Adipocyte (in vitro differentiated cells): Measurements from ENCODE around the gene MRPS22.

Source experiments
- DNase-seq: peaks from one replicate; pipeline ENCODE4 v3.0.0-alpha.2; 2015; ENCODE audit warnings: low read depth
- H3K27me3 ChIP-seq: replicated peaks from 2 replicates; pipeline ENCODE4 v1.7.0; 2013; ENCODE audit warnings: mild to moderate bottlenecking, low read length, moderate library complexity; ENCODE audit not compliant: control insufficient read depth, insufficient read depth
- H3K36me3 ChIP-seq: 2 replicates; pipeline ENCODE4 v1.7.0; 2013; ENCODE audit warnings: low read length, mild to moderate bottlenecking, moderate library complexity; ENCODE audit not compliant: control insufficient read depth, insufficient read depth, severe bottlenecking
- H3K4me1 ChIP-seq: 2 replicates; pipeline ENCODE4 v1.7.0; 2013; ENCODE audit warnings: mild to moderate bottlenecking, low read length, moderate library complexity; ENCODE audit not compliant: control insufficient read depth, insufficient read depth
- H3K4me3 ChIP-seq: 2 replicates; pipeline ENCODE4 v1.7.0; 2013; ENCODE audit warnings: mild to moderate bottlenecking, low read length, moderate library complexity
- H3K9ac ChIP-seq: 2 replicates; pipeline ENCODE4 v1.7.0; 2013; ENCODE audit warnings: mild to moderate bottlenecking, low read length, moderate library complexity
- H3K9me3 ChIP-seq: 2 replicates; pipeline ENCODE4 v1.7.0; 2013; ENCODE audit warnings: mild to moderate bottlenecking, low read length, moderate library complexity; ENCODE audit not compliant: control insufficient read depth

Gene MRPS22

GRCh38 chr3:139312959-139313358 lies 30.9 kb upstream of the MRPS22 start:
- Histone ChIP-seq H3K4me1 (peaks cover 33% of the 10 kb centered on the region), H3K27me3 (peaks cover 7% of the 10 kb centered on the region), H3K36me3 (no peaks in the 10 kb centered on the region), H3K9ac (no peak overlapping the region), H3K9me3 (no peaks in the 10 kb centered on the region), H3K4me3 (no peak overlapping the region)
- DNase-seq, result peak; percentile 61

DNA sequence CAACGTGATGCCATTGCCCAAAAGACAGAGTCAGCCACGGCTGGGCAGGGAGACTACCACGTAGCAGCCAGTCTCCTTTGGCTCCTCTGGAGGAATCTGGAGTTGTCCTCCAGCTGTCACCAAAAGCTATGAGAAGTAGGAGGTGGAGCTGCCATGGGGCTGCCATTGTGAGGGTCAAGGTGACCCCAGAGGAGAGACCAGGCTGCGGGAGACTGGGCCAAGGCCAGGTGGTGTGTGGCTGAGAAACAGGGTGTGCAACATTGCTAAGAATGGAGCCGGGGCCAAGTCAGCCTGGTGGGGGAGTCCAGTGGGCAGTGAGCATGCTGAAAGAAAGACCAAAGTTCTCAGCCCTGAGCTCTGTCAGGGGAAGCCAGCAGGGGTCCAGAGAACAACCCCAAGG lies 29.9 kb upstream of the MRPS22 start:
- no peak overlapping the region for H3K9ac ChIP-seq
- peaks cover 16% of the 10 kb centered on the region for H3K27me3 ChIP-seq
- no peak overlapping the region for H3K4me3 ChIP-seq
- DNase-seq, result no peak
- no peaks in the 10 kb centered on the region for H3K36me3 ChIP-seq
- H3K4me1 ChIP-seq, result peaks cover 25% of the 10 kb centered on the region
- H3K9me3 ChIP-seq, result no peaks in the 10 kb centered on the region

- Histone ChIP-seq H3K9me3 (no peaks in the 10 kb centered on the region), H3K4me3 (no peak overlapping the region), H3K4me1 (peaks cover 3% of the 10 kb centered on the region), H3K27me3 (peaks cover 28% of the 10 kb centered on the region), H3K36me3 (no peaks in the 10 kb centered on the region), H3K9ac (no peak overlapping the region)
- no peak for DNase-seq
Measured at GRCh38 chr3:139317215-139317614, 26.6 kb upstream of the MRPS22 start.

DNA sequence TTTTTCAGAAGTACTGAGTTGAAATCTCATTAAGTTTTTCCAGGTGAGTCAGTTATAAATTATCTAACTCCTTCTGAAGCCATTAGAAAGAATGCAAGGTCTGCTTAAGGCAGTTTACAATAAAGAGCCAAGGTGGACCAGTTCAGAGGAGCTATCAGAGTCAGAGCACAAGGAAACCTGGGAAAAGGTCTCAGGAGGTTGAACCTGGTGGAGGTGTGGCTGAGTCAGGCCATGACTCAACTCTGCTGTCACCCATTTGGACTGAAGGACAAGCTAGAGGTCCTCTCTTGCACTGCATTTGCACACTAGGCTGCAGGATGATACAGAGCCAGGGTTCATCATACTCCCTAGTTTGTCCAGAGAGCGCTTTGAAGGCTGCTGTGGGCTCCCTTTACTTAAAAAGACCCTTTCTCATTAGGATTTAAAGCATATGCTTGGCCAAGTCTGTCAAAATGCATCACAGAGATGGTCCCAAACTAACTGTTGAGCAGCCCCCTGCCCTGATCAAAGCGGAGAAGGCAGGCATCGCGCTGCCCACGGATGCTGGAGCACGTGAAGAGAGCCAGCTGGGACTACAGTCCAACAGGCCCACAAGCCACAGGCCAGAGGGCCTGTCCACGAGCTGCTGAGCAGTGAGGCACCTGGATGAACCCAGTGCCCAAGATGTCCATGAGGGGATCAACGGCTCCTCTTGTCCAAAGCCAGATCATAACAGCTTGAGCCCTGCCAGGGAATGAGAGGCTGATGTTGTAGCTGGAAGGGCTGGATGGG lies 26.0 kb upstream of the MRPS22 start:
- no peak overlapping the region for H3K9ac ChIP-seq
- H3K4me1 ChIP-seq, result peaks cover under 1% of the 10 kb centered on the region
- no peaks in the 10 kb centered on the region for H3K9me3 ChIP-seq
- H3K4me3 ChIP-seq, result no peak overlapping the region
- no peaks in the 10 kb centered on the region for H3K36me3 ChIP-seq
- no peak for DNase-seq
- H3K27me3 ChIP-seq, result peaks cover 28% of the 10 kb centered on the region

DNA sequence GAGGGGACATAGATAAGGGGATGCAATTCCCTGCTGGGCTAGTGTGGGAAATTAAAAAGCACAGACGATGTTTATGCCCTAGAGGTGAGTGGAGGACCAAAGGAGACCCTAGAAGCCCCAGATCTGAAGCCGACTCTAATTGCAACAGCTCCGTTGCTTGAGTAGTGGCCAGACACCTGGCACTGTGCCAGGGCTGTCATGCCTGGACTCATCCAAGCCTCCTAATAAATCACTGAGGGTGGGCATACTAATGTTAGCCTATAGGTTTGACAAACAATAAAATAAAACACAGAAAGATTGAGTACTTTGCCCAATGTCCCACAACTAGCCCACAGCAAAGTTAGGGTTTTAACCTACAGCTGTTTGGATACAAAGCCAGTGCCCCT lies 25.4 kb upstream of the MRPS22 start:
- Histone ChIP-seq H3K27me3 (peaks cover 28% of the 10 kb centered on the region), H3K36me3 (no peaks in the 10 kb centered on the region), H3K4me1 (no peaks in the 10 kb centered on the region), H3K9me3 (no peaks in the 10 kb centered on the region), H3K4me3 (no peak overlapping the region), H3K9ac (no peak overlapping the region)
- no peak for DNase-seq

DNA sequence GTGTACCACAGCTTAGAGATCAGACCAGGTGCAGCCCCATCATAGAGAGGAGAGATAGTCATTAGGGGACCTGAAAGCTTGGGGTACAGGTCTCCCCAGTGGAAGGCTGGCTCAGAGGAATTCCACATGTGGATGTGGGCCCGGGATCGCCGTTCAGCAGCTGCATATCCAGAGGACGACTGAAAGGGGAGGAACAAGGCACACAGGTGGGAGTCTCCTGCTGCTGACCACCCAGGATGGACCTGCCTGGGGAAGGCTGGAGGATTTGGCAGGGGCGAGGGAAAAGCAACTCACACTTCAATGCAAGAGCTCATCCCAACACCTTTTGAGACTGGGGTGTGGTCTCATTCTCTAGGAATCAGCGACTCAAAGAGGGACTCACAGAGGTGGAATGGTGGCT lies 25.0 kb upstream of the MRPS22 start:
- peaks cover 31% of the 10 kb centered on the region for H3K27me3 ChIP-seq
- no peak overlapping the region for H3K4me3 ChIP-seq
- no peaks in the 10 kb centered on the region for H3K36me3 ChIP-seq

GRCh38 chr3:139319428-139320402 lies 24.1 kb upstream of the MRPS22 start:
- no peaks in the 10 kb centered on the region for H3K4me1 ChIP-seq
- H3K27me3 ChIP-seq, result peaks cover 31% of the 10 kb centered on the region
- DNase-seq, result no peak

More for the DNA sequence above, 25.0 kb upstream of the MRPS22 start:
- Histone ChIP-seq H3K9ac (no peak overlapping the region), H3K4me1 (no peaks in the 10 kb centered on the region), H3K9me3 (no peaks in the 10 kb centered on the region)
- no peak for DNase-seq

DNA sequence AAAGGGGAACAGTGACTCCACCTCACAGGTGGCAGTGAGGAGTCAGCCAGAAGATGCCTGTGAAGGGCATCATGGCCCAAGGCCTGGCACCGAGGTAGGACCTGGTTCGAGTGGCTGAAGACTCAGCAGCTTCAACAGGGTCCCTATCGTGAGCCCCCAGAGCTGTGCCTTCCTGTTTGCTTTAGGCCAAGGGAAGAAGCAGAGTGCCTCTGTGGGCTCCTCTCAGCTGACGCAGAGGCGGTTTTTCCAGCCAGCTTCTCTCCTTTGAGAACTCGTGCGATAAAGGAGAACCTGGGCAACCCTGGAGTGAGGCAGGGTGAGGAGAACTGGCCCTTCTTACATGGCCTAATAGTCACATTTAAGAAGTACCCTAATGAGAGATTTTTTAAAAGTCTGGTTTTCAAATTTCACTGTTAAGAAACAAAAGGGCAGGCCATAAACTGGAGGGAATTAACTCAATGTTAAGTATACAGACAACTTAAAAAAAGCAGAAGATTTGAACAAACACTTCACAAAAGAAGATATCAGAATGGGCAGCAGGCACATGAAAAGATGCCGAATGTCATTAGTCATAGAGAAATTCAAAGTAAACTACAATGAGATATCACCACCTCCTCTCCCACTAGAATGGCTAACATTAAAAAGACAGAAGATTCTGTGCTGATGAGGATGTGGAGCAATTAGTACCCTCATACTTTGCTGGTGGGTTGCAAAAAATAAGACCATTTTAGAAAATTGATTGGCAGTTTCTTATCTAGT lies 23.1 kb upstream of the MRPS22 start:
- Histone ChIP-seq H3K9ac (no peak overlapping the region), H3K4me3 (no peak overlapping the region), H3K9me3 (no peaks in the 10 kb centered on the region), H3K36me3 (no peaks in the 10 kb centered on the region), H3K4me1 (no peaks in the 10 kb centered on the region), H3K27me3 (peaks cover 28% of the 10 kb centered on the region)
- DNase-seq, result no peak

More at GRCh38 chr3:139319428-139320402, 24.1 kb upstream of the MRPS22 start:
- no peak overlapping the region for H3K9ac ChIP-seq
- H3K36me3 ChIP-seq, result no peaks in the 10 kb centered on the region
- H3K9me3 ChIP-seq, result no peaks in the 10 kb centered on the region
- H3K4me3 ChIP-seq, result no peak overlapping the region

GRCh38 chr3:139322346-139322745 lies 21.5 kb upstream of the MRPS22 start:
- DNase-seq, result no peak
- no peaks in the 10 kb centered on the region for H3K36me3 ChIP-seq
- H3K9ac ChIP-seq, result no peak overlapping the region
- no peaks in the 10 kb centered on the region for H3K9me3 ChIP-seq
- H3K27me3 ChIP-seq, result peaks cover 27% of the 10 kb centered on the region
- H3K4me3 ChIP-seq, result no peak overlapping the region
- H3K4me1 ChIP-seq, result peaks cover 3% of the 10 kb centered on the region

- Histone ChIP-seq H3K4me1 (peaks cover 3% of the 10 kb centered on the region), H3K4me3 (no peak overlapping the region), H3K36me3 (no peaks in the 10 kb centered on the region), H3K9me3 (no peaks in the 10 kb centered on the region), H3K9ac (no peak overlapping the region), H3K27me3 (peaks cover 22% of the 10 kb centered on the region)
- DNase-seq, result no peak
Measured at GRCh38 chr3:139323146-139323545, 20.7 kb upstream of the MRPS22 start.

DNA sequence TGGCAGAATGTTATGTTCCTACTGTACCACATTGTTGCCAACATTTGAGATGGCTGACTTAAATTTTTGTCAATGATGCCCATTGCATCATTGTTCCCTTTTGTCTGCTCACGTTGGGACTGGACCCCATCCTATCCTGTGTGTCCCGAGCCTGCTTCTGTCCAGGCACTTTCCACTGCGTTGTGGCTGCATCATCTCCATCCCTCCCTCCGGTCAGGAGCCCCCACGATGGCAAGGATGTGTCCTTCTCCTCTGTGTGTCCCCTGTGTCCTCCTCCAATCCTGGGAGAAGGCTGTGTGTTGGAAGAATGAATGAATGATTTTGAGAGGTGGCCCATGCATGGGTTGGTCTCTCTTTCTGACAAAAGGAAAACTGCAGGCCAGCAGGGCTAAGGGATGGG lies 19.4 kb upstream of the MRPS22 start:
- DNase-seq, result no peak
- Histone ChIP-seq H3K4me1 (peaks cover 6% of the 10 kb centered on the region), H3K36me3 (no peaks in the 10 kb centered on the region), H3K9me3 (no peaks in the 10 kb centered on the region), H3K27me3 (peaks cover 12% of the 10 kb centered on the region), H3K4me3 (no peak overlapping the region), H3K9ac (no peak overlapping the region)
